Measurements from ENCODE around the gene TOR1B.
"Not testable (repeated sequence)": the region's sequence is repeated elsewhere in the genome, so short reads cannot be mapped to it uniquely, and the experiment has no call there.

The TOR1B gene

GRCh38 chr9:129774791-129775447 is 28.1 kb upstream of the TOR1B start:
- POLR2A ChIA-PET: interaction anchor here (2.8 kb wide), 1 partner anchor 36 kb away, joined by 12 read pairs; no protein-coding TSS in a partner anchor
- no peak for DNase-seq (ENCODE audit: extremely low spot score)
- no peak for TF ChIP-seq SUZ12 (IDR thresholded peaks at IDR 0.05)
- no peak for TF ChIP-seq L3MBTL2 (conservative IDR thresholded peaks at IDR 0.05)
- TF ChIP-seq NFRKB (IDR thresholded peaks at IDR 0.05): no peak
- TF ChIP-seq TARDBP (IDR thresholded peaks at IDR 0.05): no peak
- no peak for TF ChIP-seq FOXK2 (IDR thresholded peaks at IDR 0.05)
- no peak for TF ChIP-seq LEF1 (IDR thresholded peaks at IDR 0.05; ENCODE audit: borderline replicate concordance)
- TF ChIP-seq ZNF384 (IDR thresholded peaks at IDR 0.05): no peak
- no peak for TF ChIP-seq ELF4 (IDR thresholded peaks at IDR 0.05)
- TF ChIP-seq FOXA1 (IDR thresholded peaks at IDR 0.05): no peak
- TF ChIP-seq BHLHE40 (IDR thresholded peaks at IDR 0.05; ENCODE audit: borderline replicate concordance): no peak
- no peak for TF ChIP-seq HDGF (IDR thresholded peaks at IDR 0.05; ENCODE audit: borderline replicate concordance)
- TF ChIP-seq ARNT (IDR thresholded peaks at IDR 0.05): no peak
- no peak for TF ChIP-seq CTBP1 (IDR thresholded peaks at IDR 0.05; ENCODE audit: borderline replicate concordance)
- TF ChIP-seq SP1 (IDR thresholded peaks at IDR 0.05): no peak
- TF ChIP-seq, protein P1, sequence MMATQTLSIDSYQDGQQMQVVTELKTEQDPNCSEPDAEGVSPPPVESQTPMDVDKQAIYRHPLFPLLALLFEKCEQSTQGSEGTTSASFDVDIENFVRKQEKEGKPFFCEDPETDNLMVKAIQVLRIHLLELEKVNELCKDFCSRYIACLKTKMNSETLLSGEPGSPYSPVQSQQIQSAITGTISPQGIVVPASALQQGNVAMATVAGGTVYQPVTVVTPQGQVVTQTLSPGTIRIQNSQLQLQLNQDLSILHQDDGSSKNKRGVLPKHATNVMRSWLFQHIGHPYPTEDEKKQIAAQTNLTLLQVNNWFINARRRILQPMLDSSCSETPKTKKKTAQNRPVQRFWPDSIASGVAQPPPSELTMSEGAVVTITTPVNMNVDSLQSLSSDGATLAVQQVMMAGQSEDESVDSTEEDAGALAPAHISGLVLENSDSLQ (IDR thresholded peaks at IDR 0.05): no peak
- TF ChIP-seq FOXM1 (IDR thresholded peaks at IDR 0.05; ENCODE audit: borderline replicate concordance): no peak
- CTCF ChIA-PET: interaction anchor here (0.5 to 2.7 kb wide), 4 partner anchors 8 to 53 kb away, joined by 3 to 12 read pairs (median 4); no protein-coding TSS in a partner anchor

DNA sequence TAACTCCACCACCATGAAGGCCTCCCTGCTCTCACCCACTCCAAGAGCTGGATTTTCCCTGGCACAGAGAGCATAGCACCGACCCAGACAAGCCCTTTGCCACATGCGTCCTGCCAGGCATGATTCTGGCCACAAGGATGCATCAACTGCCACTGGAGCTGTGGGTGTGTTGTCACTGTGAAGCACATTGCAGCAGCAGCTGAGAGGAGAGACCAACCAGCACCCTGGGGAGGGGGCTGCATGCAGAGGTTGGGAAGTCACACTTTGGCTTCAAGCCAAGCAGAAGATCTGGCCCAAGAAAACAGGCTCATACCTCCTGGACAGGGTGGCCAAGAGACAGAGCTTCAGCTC is 27.6 kb upstream of the TOR1B start:
- no peak for DNase-seq (ENCODE audit: extremely low spot score)
- ChIA-PET CTCF (interaction anchor here (0.6 to 2.7 kb wide), 4 partner anchors 8 to 54 kb away, joined by 3 to 12 read pairs (median 4); no protein-coding TSS in a partner anchor), POLR2A (interaction anchor here (2.8 kb wide), 1 partner anchor 36 kb away, joined by 12 read pairs; no protein-coding TSS in a partner anchor)
- TF ChIP-seq BHLHE40 (IDR thresholded peaks at IDR 0.05; ENCODE audit: borderline replicate concordance): no peak
- TF ChIP-seq TARDBP (IDR thresholded peaks at IDR 0.05): no peak
- no peak for TF ChIP-seq FOXK2 (IDR thresholded peaks at IDR 0.05)
- TF ChIP-seq L3MBTL2 (conservative IDR thresholded peaks at IDR 0.05): no peak
- no peak for TF ChIP-seq SUZ12 (IDR thresholded peaks at IDR 0.05)

DNA sequence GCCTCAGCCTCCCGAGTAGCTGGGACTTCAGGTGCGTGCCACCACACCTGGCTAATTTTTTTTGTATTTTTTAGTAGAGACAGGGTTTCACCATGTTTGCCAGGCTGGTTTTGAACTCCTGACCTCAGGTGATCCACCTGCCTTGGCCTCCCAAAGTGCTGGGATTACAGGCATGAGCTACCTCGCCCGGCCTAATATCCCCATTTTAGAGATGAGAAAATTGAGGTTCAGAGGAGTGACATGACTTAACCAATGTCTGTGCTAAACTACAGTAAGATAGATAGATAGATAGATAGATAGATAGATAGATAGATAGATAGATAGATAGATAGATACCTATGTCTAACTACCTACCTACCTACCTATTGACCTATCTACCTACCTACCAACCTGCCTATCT is 26.9 kb upstream of the TOR1B start:
- not testable (repeated sequence) for DNase-seq (ENCODE audit: extremely low spot score)
- ChIA-PET CTCF (interaction anchor here (0.6 to 2.7 kb wide), 4 partner anchors 26 to 54 kb away, joined by 3 to 12 read pairs (median 6); no protein-coding TSS in a partner anchor), POLR2A (interaction anchor here (0.9 to 2.8 kb wide), 2 partner anchors 23 to 37 kb away, joined by 3 to 12 read pairs; partner anchors contain the start of gene PTGES)

DNA sequence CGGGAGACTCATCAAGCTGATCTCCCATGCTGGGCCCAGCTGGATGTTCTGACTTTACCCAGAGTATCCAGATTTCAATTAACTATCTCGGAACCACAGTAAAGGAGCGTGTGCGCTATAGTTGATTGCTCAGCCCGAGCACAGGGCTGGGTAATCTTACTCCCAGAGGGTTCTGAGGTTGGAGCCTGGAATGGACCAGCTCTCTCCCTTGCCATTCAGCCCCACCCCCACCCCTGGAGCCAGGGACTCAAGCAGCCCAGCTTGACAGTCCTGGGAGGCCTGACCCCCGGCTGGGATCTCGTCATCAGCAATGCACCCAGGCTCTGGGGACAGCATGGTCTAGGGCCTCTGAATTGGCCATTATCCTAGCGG is 26.4 kb upstream of the TOR1B start:
- ChIA-PET CTCF (interaction anchor here (1.1 to 2.7 kb wide), 4 partner anchors 39 to 134 kb away, joined by 4 to 12 read pairs (median 8); no protein-coding TSS in a partner anchor), POLR2A (interaction anchor here (0.9 to 2.8 kb wide), 6 partner anchors 14 to 40 kb away, joined by 3 to 12 read pairs (median 4); partner anchors contain the start of gene PTGES)
- DNase-seq (ENCODE audit: extremely low spot score): no peak
- TF ChIP-seq FOXA1 (IDR thresholded peaks at IDR 0.05): no peak
- TF ChIP-seq FOXK2 (IDR thresholded peaks at IDR 0.05): no peak
- TF ChIP-seq, protein P1 (IDR thresholded peaks at IDR 0.05): no peak
- TF ChIP-seq ZNF384 (IDR thresholded peaks at IDR 0.05): no peak
- no peak for TF ChIP-seq ELF4 (IDR thresholded peaks at IDR 0.05)
- no peak for TF ChIP-seq SUZ12 (IDR thresholded peaks at IDR 0.05)
- TF ChIP-seq TARDBP (IDR thresholded peaks at IDR 0.05): no peak
- TF ChIP-seq CTBP1 (IDR thresholded peaks at IDR 0.05; ENCODE audit: borderline replicate concordance): no peak
- TF ChIP-seq FOXM1 (IDR thresholded peaks at IDR 0.05; ENCODE audit: borderline replicate concordance): no peak
- no peak for TF ChIP-seq LEF1 (IDR thresholded peaks at IDR 0.05; ENCODE audit: borderline replicate concordance)
- no peak for TF ChIP-seq NFRKB (IDR thresholded peaks at IDR 0.05)
- TF ChIP-seq BHLHE40 (IDR thresholded peaks at IDR 0.05; ENCODE audit: borderline replicate concordance): no peak
- TF ChIP-seq SP1 (IDR thresholded peaks at IDR 0.05): no peak
- TF ChIP-seq ARNT (IDR thresholded peaks at IDR 0.05): no peak
- no peak for TF ChIP-seq L3MBTL2 (conservative IDR thresholded peaks at IDR 0.05)
- TF ChIP-seq HDGF (IDR thresholded peaks at IDR 0.05; ENCODE audit: borderline replicate concordance): no peak

DNA sequence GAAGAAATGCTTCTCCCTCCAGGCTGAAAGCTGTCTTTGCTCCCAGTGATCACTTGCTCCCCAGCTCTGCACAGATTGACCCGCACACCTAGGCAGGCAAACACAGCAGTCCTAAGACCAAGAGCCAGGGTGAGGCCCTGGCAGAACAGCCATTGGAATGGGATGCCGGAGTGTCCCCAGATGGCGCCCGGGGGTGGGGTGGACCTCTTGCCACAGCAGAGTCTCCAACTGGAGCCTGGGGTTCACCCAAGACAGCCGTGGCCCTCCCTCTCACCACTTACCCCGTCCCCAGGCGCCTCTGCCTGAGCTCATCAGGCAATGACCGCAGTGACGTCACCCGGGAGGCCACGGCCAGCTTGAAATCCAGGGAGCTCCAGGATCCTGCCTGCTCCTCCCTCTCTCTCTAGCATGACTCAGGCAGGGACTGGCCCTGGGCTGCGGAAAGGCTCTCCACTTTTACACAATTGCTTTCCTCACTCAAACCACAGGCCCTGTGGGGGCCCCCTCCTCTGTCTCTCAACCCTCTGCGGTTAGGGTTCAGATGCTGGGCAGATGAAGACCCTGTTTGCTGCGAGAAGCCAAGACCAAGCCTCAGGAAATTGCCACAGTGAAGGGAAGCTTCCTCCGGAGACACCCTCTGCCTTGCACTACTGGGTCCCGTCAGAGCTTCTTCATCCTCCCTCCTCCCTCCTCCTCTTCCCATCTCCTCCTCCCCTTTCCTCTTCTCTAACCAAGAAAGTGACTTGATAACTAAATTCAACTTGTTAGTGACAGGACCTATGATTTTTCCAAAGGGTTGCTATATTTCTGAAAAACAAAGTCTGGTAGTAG is 25.8 kb upstream of the TOR1B start:
- peak; percentile 35 for DNase-seq (ENCODE audit: extremely low spot score)
- no peak for TF ChIP-seq SP1 (IDR thresholded peaks at IDR 0.05)
- no peak for TF ChIP-seq ELF4 (IDR thresholded peaks at IDR 0.05)
- TF ChIP-seq FOXK2 (IDR thresholded peaks at IDR 0.05): no peak
- no peak for TF ChIP-seq L3MBTL2 (conservative IDR thresholded peaks at IDR 0.05)
- no peak for TF ChIP-seq HDGF (IDR thresholded peaks at IDR 0.05; ENCODE audit: borderline replicate concordance)
- TF ChIP-seq, protein P1 (IDR thresholded peaks at IDR 0.05): no peak
- no peak for TF ChIP-seq ARNT (IDR thresholded peaks at IDR 0.05)
- TF ChIP-seq FOXA1 (IDR thresholded peaks at IDR 0.05): no peak
- no peak for TF ChIP-seq ZNF384 (IDR thresholded peaks at IDR 0.05)
- TF ChIP-seq FOXM1 (IDR thresholded peaks at IDR 0.05; ENCODE audit: borderline replicate concordance): no peak
- ChIA-PET CTCF (interaction anchor here (0.6 to 2.7 kb wide), 5 partner anchors 39 to 135 kb away, joined by 3 to 12 read pairs (median 6); no protein-coding TSS in a partner anchor), POLR2A (interaction anchor here (0.9 to 2.8 kb wide), 6 partner anchors 13 to 40 kb away, joined by 3 to 12 read pairs (median 4); partner anchors contain the start of gene PTGES)

Data from HEK293T (cell line).